Upper lobe of right lung (tissue), 1 donor: ENCODE data around the gene NLGN1. TPM values are rescaled to one million over a fixed set of nuclear protein-coding genes. Genes with fewer than 3 reads are reported as not detected.

Source experiments
- ATAC-seq: fragments of 200-7000 bp; cut with Tn5 transposase; one replicate; pipeline ENCODE4 v1.9.1; 2020; ENCODE audit warnings: mild to moderate bottlenecking, moderate library complexity
- DNase-seq: peaks from one replicate; pipeline ENCODE4 v3.0.0-alpha.2; 2020
- H3K27ac ChIP-seq: fragments of 200-600 bp; one replicate; pipeline ENCODE4 v1.8.0; 2022
- H3K27me3 ChIP-seq: fragments of 200-600 bp; one replicate; pipeline ENCODE4 v1.8.0; 2022; ENCODE audit warnings: mild to moderate bottlenecking
- H3K36me3 ChIP-seq: fragments of 200-600 bp; one replicate; pipeline ENCODE4 v1.8.0; 2022
- H3K4me1 ChIP-seq: fragments of 200-600 bp; one replicate; pipeline ENCODE4 v1.8.0; 2022
- H3K4me3 ChIP-seq: fragments of 200-600 bp; one replicate; pipeline ENCODE4 v1.8.0; 2022; ENCODE audit warnings: mild to moderate bottlenecking
- H3K9me3 ChIP-seq: fragments of 200-600 bp; one replicate; pipeline ENCODE4 v1.8.0; 2022
- CTCF ChIP-seq: fragments of 200-600 bp; IDR thresholded peaks from one replicate; pipeline ENCODE4 v1.8.0; 2022; ENCODE audit warnings: antibody characterized with exemption
- intact Hi-C: fragments of 100-400 bp; cut with DNase I; formaldehyde crosslinking; loops from one replicate; pipeline ENCODE4 v1.11.0; 2022
- total RNA-seq: library from RNA; stranded (reverse); fragmentation: NEBNext Ultra II Directional; extraction: Animal tissue kit (Norgen Biotek cat#: 25700); gene quantifications from one replicate; pipeline ENCODE4 v1.2.1, GENCODE V29; 2021
- donor health status: DM: no; HTN: yes; CAD: no; lungs with severe emphysema.

NLGN1 gene
- total RNA-seq, 1 donor from 2014 or later: 3.3 TPM

- Histone ChIP-seq H3K4me3 (no peak overlapping the region), H3K4me1 (peaks cover 7% of the 10 kb centered on the region), H3K9me3 (no peaks in the 10 kb centered on the region), H3K36me3 (no peaks in the 10 kb centered on the region), H3K27me3 (peaks cover 15% of the 10 kb centered on the region), H3K27ac (no peak overlapping the region)
- ATAC-seq (no peak), DNase-seq (no peak)
- intact Hi-C loops: no loop called here
- no peak for TF ChIP-seq CTCF
These were observed 3.8 kb downstream of the NLGN1 start for GRCh38 chr3:173401369-173401768.

GRCh38 chr3:173402656-173403055 lies 5.1 kb downstream of the NLGN1 start:
- Histone ChIP-seq H3K27ac (no peak overlapping the region), H3K36me3 (no peaks in the 10 kb centered on the region), H3K4me1 (no peaks in the 10 kb centered on the region), H3K4me3 (no peak overlapping the region), H3K27me3 (peaks cover 8% of the 10 kb centered on the region), H3K9me3 (no peaks in the 10 kb centered on the region)
- ATAC-seq (no peak), DNase-seq (no peak)
- no peak for TF ChIP-seq CTCF
- intact Hi-C loops: no loop called here

- Histone ChIP-seq H3K4me3 (no peak overlapping the region), H3K27me3 (peaks cover 5% of the 10 kb centered on the region), H3K36me3 (no peaks in the 10 kb centered on the region), H3K4me1 (no peaks in the 10 kb centered on the region), H3K27ac (no peak overlapping the region), H3K9me3 (no peaks in the 10 kb centered on the region)
- intact Hi-C loops: no loop called here
- TF ChIP-seq CTCF: no peak
- DNase-seq (no peak), ATAC-seq (no peak)
These were observed 5.8 kb downstream of the NLGN1 start for GRCh38 chr3:173403376-173403775.

- TF ChIP-seq CTCF: no peak
- no peaks in the 10 kb centered on the region for H3K36me3 ChIP-seq
- H3K9me3 ChIP-seq: no peaks in the 10 kb centered on the region
- ATAC-seq: no peak
- no peak overlapping the region for H3K27ac ChIP-seq
- DNase-seq: no peak
- no peaks in the 10 kb centered on the region for H3K27me3 ChIP-seq
- H3K4me1 ChIP-seq: no peaks in the 10 kb centered on the region
- no peak overlapping the region for H3K4me3 ChIP-seq
- intact Hi-C loops: no loop called here
These were observed 6.6 kb downstream of the NLGN1 start for GRCh38 chr3:173404156-173404555.

GRCh38 chr3:173410436-173410835 lies 12.9 kb downstream of the NLGN1 start:
- no peak overlapping the region for H3K27ac ChIP-seq
- H3K4me1 ChIP-seq: no peaks in the 10 kb centered on the region
- no peak for ATAC-seq
- no peaks in the 10 kb centered on the region for H3K36me3 ChIP-seq
- no peak for TF ChIP-seq CTCF
- DNase-seq: no peak
- H3K4me3 ChIP-seq: no peak overlapping the region
- no peaks in the 10 kb centered on the region for H3K27me3 ChIP-seq
- intact Hi-C loops: no loop called here
- no peaks in the 10 kb centered on the region for H3K9me3 ChIP-seq

GRCh38 chr3:173410849-173411248 lies 13.3 kb downstream of the NLGN1 start:
- peak; percentile 34 for ATAC-seq
- Histone ChIP-seq H3K9me3 (no peaks in the 10 kb centered on the region), H3K27ac (no peak overlapping the region), H3K36me3 (no peaks in the 10 kb centered on the region), H3K4me3 (no peak overlapping the region), H3K27me3 (no peaks in the 10 kb centered on the region), H3K4me1 (no peaks in the 10 kb centered on the region)
- DNase-seq: no peak
- no peak for TF ChIP-seq CTCF
- intact Hi-C loops: no loop called here
